ENCODE measurements around the gene G6PC3. TPM values are rescaled to one million over a fixed set of nuclear protein-coding genes. Genes with fewer than 3 reads are reported as not detected.

The G6PC3 gene
- total and polyA plus RNA-seq, 2 of the 4 experiments (the other 2 are of a cell fraction), result 20.4 to 107 TPM

GRCh38 chr17:44061446-44061845, 9.1 kb upstream of the G6PC3 start:
- Histone ChIP-seq H3K4me1 (ENCODE audit: control insufficient read depth, insufficient read depth, low read length) (peaks cover 2% of the 10 kb centered on the region; the same call in 1 of the 2 replicates), H3K4me2 (ENCODE audit: low read depth, low read length) (no peak overlapping the region), H3K36me3 (ENCODE audit: control insufficient read depth, insufficient read depth, low read length) (peaks cover 23% of the 10 kb centered on the region), H2BK15ac (ENCODE audit: low read depth, low read length) (no peak overlapping the region), H4K20me1 (ENCODE audit: insufficient read depth, low read length) (peaks cover 63% of the 10 kb centered on the region), H3K27ac (ENCODE audit: insufficient read depth, low read length) (no peak overlapping the region), H3K56ac (ENCODE audit: extremely low read depth, insufficient read depth, low read length) (no peak overlapping the region), H2BK5ac (ENCODE audit: low read depth, low read length, poor library complexity, severe bottlenecking) (no peak overlapping the region), H3K27me3 (ENCODE audit: control insufficient read depth, insufficient read depth, low read length) (no peaks in the 10 kb centered on the region), H3K14ac (replicated peaks; ENCODE audit: low read depth, low read length) (no peak overlapping the region), H2AK5ac (ENCODE audit: low read depth, low read length) (no peak overlapping the region), H3K23ac (ENCODE audit: low read depth, low read length) (no peak overlapping the region), H4K8ac (ENCODE audit: low read depth in 2 of 2, low read length in 2 of 2) (no peak overlapping the region), H3K9ac (ENCODE audit: low read depth, low read length) (no peak overlapping the region), H3K18ac (ENCODE audit: low read depth, low read length) (no peak overlapping the region), H3K4me3 (ENCODE audit: insufficient read depth, low read depth, low read length) (no peak overlapping the region), H3K9me3 (ENCODE audit: control insufficient read depth, insufficient read depth, low read length) (no peaks in the 10 kb centered on the region), H2AFZ (replicated peaks; ENCODE audit: low read length, poor library complexity) (no peak overlapping the region), H2AK9ac (replicated peaks; ENCODE audit: low read depth, low read length, poor library complexity) (no peak overlapping the region), H3K79me1 (ENCODE audit: low read depth in 1 of 2, low read length in 2 of 2) (peaks cover 24 to 48% of the 10 kb centered on the region in 2 experiments), H3K4ac (ENCODE audit: low read depth, low read length) (no peak overlapping the region), H3K9me1 (ENCODE audit: insufficient read depth, low read length) (no peaks in the 10 kb centered on the region), H4K5ac (ENCODE audit: low read depth, low read length) (no peak overlapping the region), H2BK120ac (ENCODE audit: low read depth, low read length) (no peak overlapping the region), H2BK20ac (ENCODE audit: low read depth, low read length) (no peak overlapping the region), H4K91ac (ENCODE audit: insufficient read depth, low read depth, low read length) (no peak overlapping the region)
- CTCF ChIA-PET, result no interaction called here
- intact Hi-C loops (cut with micrococcal nuclease) (no loop called here), dilution Hi-C loops (cut with HindIII; ENCODE audit: low sequenced_read_pairs, unreplicated experiment) (no loop called here), in situ Hi-C loops (cut with MboI; ENCODE audit: low sequenced_read_pairs) (no loop called here)
- POLR2A ChIA-PET (ENCODE audit: unreplicated experiment), result no interaction called here
- ATAC-seq (ENCODE audit: low read depth), result no peak
- no TSS peak for BruUV-seq (replicated peaks)
- no peak for TF ChIP-seq BHLHE40 (IDR thresholded peaks at IDR 0.05; ENCODE audit: low read depth, low read length)
- TF ChIP-seq NFE2L2 (IDR thresholded peaks at IDR 0.05; ENCODE audit: low read depth, low read length), result no peak
- WGBS, 2 experiments (ENCODE audit: extremely low coverage in 2 of 2, insufficient read length in 1 of 2), result no CpG with 5 or more reads among the region's 1 CpG
- DNase-seq, result no peak

Measured in IMR-90 (cell line).